Panc1 (cell line): Measurements from ENCODE around the gene SMARCE1. TPM values are rescaled to one million over a fixed set of nuclear protein-coding genes. Genes with fewer than 3 reads are reported as not detected.

Experiments
- ATAC-seq: fragments of 200-7000 bp; cut with Tn5 transposase; 2 replicates; pipeline ENCODE4 v1.9.1; 2020; ENCODE audit warnings: mild to moderate bottlenecking, moderate library complexity
- BruUV-seq: library from RNA; stranded (reverse); fragments of 400-500 nt; replicated peaks from 2 replicates; lab custom pipeline; 2021; lab: Mats Ljungman, UMichigan
- CTCF ChIA-PET: fragments of 300-600 bp; sonication (Branson Sonifier 250); formaldehyde crosslinking; loops from one replicate; lab custom pipeline; 2022; ENCODE audit warnings: antibody characterized with exemption; lab: Charles Lee
- POLR2A ChIA-PET: fragments of 300-600 bp; sonication (Branson Sonifier 250); formaldehyde crosslinking; loops from one replicate; lab custom pipeline; 2022; ENCODE audit warnings: antibody characterized with exemption; lab: Charles Lee
- DNase-seq: peaks from one replicate; pipeline ENCODE4 v3.0.0-alpha.2; 2010; ENCODE audit warnings: low read depth, low spot score
- H3K27ac ChIP-seq: 2 replicates; pipeline ENCODE4 v1.5.1; 2011; ENCODE audit warnings: mild to moderate bottlenecking, low read length, inconsistent platforms
- H3K27me3 ChIP-seq: fragments of 200-500 bp; sonication (Bioruptor generic); 2 replicates; pipeline ENCODE4 v1.6.0; 2014; ENCODE audit warnings: low read length, inconsistent platforms; ENCODE audit not compliant: control insufficient read depth, insufficient read depth
- H3K36me3 ChIP-seq: fragments of 200-500 bp; sonication (Bioruptor generic); 2 replicates; pipeline ENCODE4 v1.5.1; 2014; ENCODE audit warnings: inconsistent platforms, mild to moderate bottlenecking, low read length, moderate library complexity; ENCODE audit not compliant: control insufficient read depth, insufficient read depth
- H3K4me1 ChIP-seq: 2 replicates; pipeline ENCODE4 v1.5.1; 2011; ENCODE audit warnings: inconsistent platforms, mild to moderate bottlenecking, low read length, moderate library complexity; ENCODE audit not compliant: control insufficient read depth, insufficient read depth
- H3K4me3 ChIP-seq, 2 experiments: 2 replicates each; pipeline ENCODE4 v1.5.1; 2011 to 2012; ENCODE audit warnings: low read depth in 2 of 2, low read length in 2 of 2, mild to moderate bottlenecking in 2 of 2, inconsistent platforms in 1 of 2, moderate library complexity in 1 of 2
- H3K9me3 ChIP-seq: fragments of 200-500 bp; sonication (Bioruptor generic); 2 replicates; pipeline ENCODE4 v1.5.1; 2014; ENCODE audit warnings: low read depth, mild to moderate bottlenecking, inconsistent platforms, low read length, moderate library complexity; ENCODE audit not compliant: control insufficient read depth, insufficient read depth
- POLR2AphosphoS5 ChIP-seq: IDR thresholded peaks from 2 replicates; pipeline ENCODE4 v1.6.1; 2012; ENCODE audit warnings: mild to moderate bottlenecking, low read depth, low read length, moderate library complexity
- SIN3A ChIP-seq: IDR thresholded peaks from 2 replicates; pipeline ENCODE4 v1.6.1; 2012; ENCODE audit warnings: low read depth, mild to moderate bottlenecking, low read length, moderate library complexity, borderline replicate concordance; ENCODE audit not compliant: insufficient read depth
- TCF7L2 ChIP-seq: IDR thresholded peaks from 2 replicates; pipeline ENCODE4 v1.6.1; 2011; ENCODE audit warnings: mild to moderate bottlenecking, low read depth, low read length, inconsistent platforms
- in situ Hi-C: cut with HindIII; loops from 2 replicates; pipeline ENCODE4 v1.10.0; 2016; ENCODE audit warnings: low sequenced_read_pairs, low pct_unique_long_range_greater_than_20kb
- intact Hi-C: fragments of 100-400 bp; cut with micrococcal nuclease; formaldehyde crosslinking; loops from one replicate; pipeline ENCODE4 v1.10.0; 2022; ENCODE audit not compliant: unreplicated experiment
- total RNA-seq: library from RNA; stranded (reverse); gene quantifications from one replicate; pipeline ENCODE4 v1.2.1, GENCODE V29; 2021; ENCODE audit not compliant: unreplicated experiment
- TF ChIP-seq, protein P1 (sequence below): fragments of 450-650 bp; IDR thresholded peaks from 2 replicates; pipeline ENCODE4 v1.5.1; 2017; ENCODE audit warnings: mild to moderate bottlenecking
- TF ChIP-seq, protein P2 (sequence below), 2 experiments: IDR thresholded peaks; 2 replicates each; pipeline ENCODE4 v1.6.1; 2011 to 2012; ENCODE audit warnings: low read depth in 2 of 2, control low read depth in 1 of 2, low read length in 1 of 2, mild to moderate bottlenecking in 1 of 2, moderate library complexity in 1 of 2; ENCODE audit not compliant: insufficient read depth in 1 of 2

SMARCE1 gene
- total RNA-seq, 1 experiment from 2014 or later: 129 TPM

DNA sequence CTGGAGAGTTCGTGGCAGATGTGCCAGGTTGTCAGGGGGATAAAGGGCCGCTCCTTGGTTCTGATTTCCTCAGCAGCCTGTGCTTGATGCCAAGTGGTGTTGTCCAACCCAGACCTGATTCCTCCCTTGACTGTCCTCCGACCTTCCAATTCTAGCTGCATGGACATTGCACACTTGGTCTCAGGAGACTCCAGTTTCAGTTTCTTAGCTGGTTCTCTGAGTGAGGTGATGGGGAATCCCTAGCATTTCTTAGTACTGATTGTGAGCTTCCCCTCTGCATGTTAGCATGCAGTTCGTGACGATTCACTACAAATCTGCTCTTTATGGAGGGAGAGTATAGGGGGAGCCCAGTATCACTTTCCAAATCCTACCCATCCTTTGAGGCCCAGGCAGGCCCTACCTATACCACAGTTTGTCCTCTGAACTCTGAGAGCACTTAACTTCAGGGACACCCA lies 70.0 kb downstream of the SMARCE1 start:
- intact Hi-C loops (no loop called here), in situ Hi-C loops (no loop called here)
- no peak for ATAC-seq
- no TSS peak for BruUV-seq
- Histone ChIP-seq H3K4me3 (no peak overlapping the region), H3K4me1 (no peaks in the 10 kb centered on the region), H3K9me3 (no peaks in the 10 kb centered on the region), H3K27ac (no peak overlapping the region), H3K27me3 (peaks cover 5% of the 10 kb centered on the region), H3K36me3 (no peaks in the 10 kb centered on the region)
- ChIA-PET POLR2A (no interaction called here), CTCF (interaction anchor here (1.8 kb wide), 1 partner anchor 17 kb away, joined by 5 read pairs; no protein-coding TSS in a partner anchor)
- TF ChIP-seq TCF7L2: no peak
- TF ChIP-seq, protein P1, sequence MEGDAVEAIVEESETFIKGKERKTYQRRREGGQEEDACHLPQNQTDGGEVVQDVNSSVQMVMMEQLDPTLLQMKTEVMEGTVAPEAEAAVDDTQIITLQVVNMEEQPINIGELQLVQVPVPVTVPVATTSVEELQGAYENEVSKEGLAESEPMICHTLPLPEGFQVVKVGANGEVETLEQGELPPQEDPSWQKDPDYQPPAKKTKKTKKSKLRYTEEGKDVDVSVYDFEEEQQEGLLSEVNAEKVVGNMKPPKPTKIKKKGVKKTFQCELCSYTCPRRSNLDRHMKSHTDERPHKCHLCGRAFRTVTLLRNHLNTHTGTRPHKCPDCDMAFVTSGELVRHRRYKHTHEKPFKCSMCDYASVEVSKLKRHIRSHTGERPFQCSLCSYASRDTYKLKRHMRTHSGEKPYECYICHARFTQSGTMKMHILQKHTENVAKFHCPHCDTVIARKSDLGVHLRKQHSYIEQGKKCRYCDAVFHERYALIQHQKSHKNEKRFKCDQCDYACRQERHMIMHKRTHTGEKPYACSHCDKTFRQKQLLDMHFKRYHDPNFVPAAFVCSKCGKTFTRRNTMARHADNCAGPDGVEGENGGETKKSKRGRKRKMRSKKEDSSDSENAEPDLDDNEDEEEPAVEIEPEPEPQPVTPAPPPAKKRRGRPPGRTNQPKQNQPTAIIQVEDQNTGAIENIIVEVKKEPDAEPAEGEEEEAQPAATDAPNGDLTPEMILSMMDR: no peak
- no peak for TF ChIP-seq POLR2AphosphoS5
- TF ChIP-seq, protein P2, sequence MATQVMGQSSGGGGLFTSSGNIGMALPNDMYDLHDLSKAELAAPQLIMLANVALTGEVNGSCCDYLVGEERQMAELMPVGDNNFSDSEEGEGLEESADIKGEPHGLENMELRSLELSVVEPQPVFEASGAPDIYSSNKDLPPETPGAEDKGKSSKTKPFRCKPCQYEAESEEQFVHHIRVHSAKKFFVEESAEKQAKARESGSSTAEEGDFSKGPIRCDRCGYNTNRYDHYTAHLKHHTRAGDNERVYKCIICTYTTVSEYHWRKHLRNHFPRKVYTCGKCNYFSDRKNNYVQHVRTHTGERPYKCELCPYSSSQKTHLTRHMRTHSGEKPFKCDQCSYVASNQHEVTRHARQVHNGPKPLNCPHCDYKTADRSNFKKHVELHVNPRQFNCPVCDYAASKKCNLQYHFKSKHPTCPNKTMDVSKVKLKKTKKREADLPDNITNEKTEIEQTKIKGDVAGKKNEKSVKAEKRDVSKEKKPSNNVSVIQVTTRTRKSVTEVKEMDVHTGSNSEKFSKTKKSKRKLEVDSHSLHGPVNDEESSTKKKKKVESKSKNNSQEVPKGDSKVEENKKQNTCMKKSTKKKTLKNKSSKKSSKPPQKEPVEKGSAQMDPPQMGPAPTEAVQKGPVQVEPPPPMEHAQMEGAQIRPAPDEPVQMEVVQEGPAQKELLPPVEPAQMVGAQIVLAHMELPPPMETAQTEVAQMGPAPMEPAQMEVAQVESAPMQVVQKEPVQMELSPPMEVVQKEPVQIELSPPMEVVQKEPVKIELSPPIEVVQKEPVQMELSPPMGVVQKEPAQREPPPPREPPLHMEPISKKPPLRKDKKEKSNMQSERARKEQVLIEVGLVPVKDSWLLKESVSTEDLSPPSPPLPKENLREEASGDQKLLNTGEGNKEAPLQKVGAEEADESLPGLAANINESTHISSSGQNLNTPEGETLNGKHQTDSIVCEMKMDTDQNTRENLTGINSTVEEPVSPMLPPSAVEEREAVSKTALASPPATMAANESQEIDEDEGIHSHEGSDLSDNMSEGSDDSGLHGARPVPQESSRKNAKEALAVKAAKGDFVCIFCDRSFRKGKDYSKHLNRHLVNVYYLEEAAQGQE (IDR thresholded peaks at IDR 0.05; ENCODE audit: insufficient read depth in 1 of 2, low read depth in 2 of 2, low read length in 1 of 2): no peak
- TF ChIP-seq SIN3A: no peak
- DNase-seq: no peak

DNA sequence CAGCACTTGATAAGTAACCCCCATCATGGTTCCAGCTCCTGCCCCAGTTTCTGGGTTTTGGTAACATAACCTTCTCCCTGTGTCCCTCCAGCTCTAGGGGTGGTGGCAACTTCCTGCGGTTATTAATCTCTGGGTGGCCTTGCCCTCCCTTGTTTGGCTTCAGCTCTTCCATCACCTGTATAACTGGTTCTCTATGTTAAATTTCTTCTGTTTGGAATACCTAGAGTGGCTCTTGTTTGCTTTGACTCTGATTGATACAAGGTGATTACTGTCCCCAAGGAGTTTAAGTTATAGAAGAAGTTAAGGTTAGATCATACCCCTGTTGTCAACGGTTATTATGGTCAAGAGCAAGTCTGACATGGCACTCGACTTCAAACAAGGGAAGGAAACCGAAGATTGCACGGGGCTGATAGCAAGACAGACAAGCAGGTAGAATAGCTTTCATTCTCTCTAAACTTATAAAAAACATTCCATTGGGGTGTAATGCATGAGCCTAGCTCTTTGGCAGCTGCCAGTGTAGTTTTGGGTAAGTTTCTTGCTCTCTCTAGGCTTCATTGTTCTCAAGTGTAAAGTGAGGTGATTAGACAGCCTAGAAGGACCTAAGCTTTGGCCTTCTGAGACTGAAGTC lies 71.4 kb downstream of the SMARCE1 start:
- DNase-seq (no peak), ATAC-seq (no peak)
- Histone ChIP-seq H3K4me1 (no peaks in the 10 kb centered on the region), H3K9me3 (no peaks in the 10 kb centered on the region), H3K27ac (no peak overlapping the region), H3K4me3 (no peak overlapping the region), H3K27me3 (peaks cover 3% of the 10 kb centered on the region; the same call in 1 of the 2 replicates), H3K36me3 (no peaks in the 10 kb centered on the region)
- TF ChIP-seq TCF7L2 (no peak), SIN3A (no peak), POLR2AphosphoS5 (no peak)
- TF ChIP-seq, protein P2 (IDR thresholded peaks at IDR 0.05; ENCODE audit: insufficient read depth in 1 of 2, low read depth in 2 of 2, low read length in 1 of 2): no peak
- TF ChIP-seq, protein P1: no peak
- ChIA-PET CTCF (interaction anchor here (0.6 to 1.8 kb wide), 3 partner anchors 16 to 100 kb away, joined by 5 to 8 read pairs (median 7); no protein-coding TSS in a partner anchor), POLR2A (no interaction called here)
- intact Hi-C loops (no loop called here), in situ Hi-C loops (no loop called here)
- no TSS peak for BruUV-seq
